Activated CD4-positive, alpha-beta T cell treated with anti-CD3 and anti-CD28 coated beads for 4 hours (primary cell): ENCODE data around the gene ZNF280A.
A peak's percentile ranks its signal among the peaks of the same experiment; 100 is the strongest.

ENCODE experiments used
- DNase-seq, 2 donors: peaks; one replicate each; pipeline ENCODE4 v3.0.0-alpha.2; 2020

ZNF280A gene

GRCh38 chr22:22465782-22466181 is 54.3 kb downstream of the ZNF280A start:
- no peak for DNase-seq

- DNase-seq, result no peak
These were observed 54.9 kb downstream of the ZNF280A start for GRCh38 chr22:22465094-22465602.

DNA sequence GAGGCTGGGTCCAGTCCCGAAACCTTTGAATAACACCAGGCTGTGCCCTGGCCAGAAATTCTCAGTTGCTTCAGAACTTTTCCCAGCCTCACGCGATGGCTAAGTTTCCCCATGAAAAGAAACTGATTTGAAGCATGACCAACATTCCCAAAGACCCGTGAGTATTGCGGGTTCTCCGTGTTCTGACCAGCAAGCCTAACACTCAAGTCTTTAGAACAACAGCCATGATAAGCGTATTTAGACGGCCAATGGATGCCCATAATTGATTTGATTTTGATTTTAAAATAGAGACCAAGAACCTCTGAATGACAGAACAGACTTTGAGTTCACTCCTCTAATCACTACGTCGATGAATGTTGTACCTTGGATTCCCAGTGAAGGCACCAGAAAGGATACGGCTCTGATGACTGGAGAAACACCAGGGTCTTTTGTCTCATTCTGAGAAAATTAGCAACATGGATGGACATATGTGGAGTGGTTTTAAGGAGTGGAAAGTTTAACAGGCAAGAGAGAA is 55.5 kb downstream of the ZNF280A start:
- DNase-seq, result no peak

DNA sequence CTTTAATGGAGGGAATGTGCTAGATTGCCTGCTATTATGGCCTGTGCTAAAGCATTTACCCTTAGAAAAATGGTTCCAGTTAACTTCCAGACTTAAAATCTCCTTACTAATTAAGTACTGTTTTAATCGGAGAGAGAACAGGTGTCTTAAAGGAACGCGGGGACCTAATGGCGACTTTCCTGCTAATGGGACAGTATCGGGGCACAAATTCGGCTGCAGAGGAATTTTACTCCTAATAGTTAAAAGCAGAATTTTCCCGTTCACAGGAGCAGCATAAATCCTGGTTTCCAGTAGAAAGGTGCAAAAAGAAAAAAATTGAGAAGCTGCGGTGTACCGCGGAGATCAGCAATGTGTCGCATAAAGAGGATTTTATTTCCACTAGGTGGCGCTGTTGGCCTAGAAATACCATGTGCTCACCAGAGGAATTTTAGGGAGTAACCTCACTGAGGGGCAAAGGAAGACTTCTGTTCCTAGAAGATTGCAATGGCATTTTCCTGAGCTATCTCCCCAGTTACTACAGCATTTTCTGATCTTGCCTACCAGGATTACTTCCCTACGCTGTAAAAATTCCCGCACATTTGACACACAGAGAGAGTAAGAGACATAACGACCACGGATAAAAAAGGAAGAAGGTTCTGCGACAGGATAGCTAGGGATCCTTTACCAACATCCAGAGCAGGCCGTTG is 56.1 kb downstream of the ZNF280A start:
- DNase-seq, result peak; percentile 40 to 60
